PC-9 (cell line): Measurements from ENCODE around the gene BMF. TPM values are rescaled to one million over a fixed set of nuclear protein-coding genes. Genes with fewer than 3 reads are reported as not detected.
A peak's percentile ranks its signal among the peaks of the same experiment; 100 is the strongest.
"Not testable (repeated sequence)": the region's sequence is repeated elsewhere in the genome, so short reads cannot be mapped to it uniquely, and the experiment has no call there.

ENCODE experiments used
- BruUV-seq: library from RNA; stranded (reverse); fragments of 400-500 nt; replicated peaks from 2 replicates; lab custom pipeline; 2021; lab: Mats Ljungman, UMichigan
- CTCF ChIA-PET: fragments of 300-600 bp; sonication (Branson Sonifier 250); formaldehyde crosslinking; loops from one replicate; lab custom pipeline; 2022; ENCODE audit warnings: antibody characterized with exemption; lab: Charles Lee
- POLR2A ChIA-PET: fragments of 300-600 bp; sonication (Branson Sonifier 250); formaldehyde crosslinking; loops from one replicate; lab custom pipeline; 2022; ENCODE audit warnings: antibody characterized with exemption; ENCODE audit not compliant: unreplicated experiment; lab: Charles Lee
- DNase-seq, 2 experiments: peaks; one replicate each; pipeline versions ENCODE4 v3.0.0 to v3.0.0-alpha.2; 2015 to 2022; ENCODE audit warnings: mixed read lengths in 1 of 2
- H2AFZ ChIP-seq: fragments of 200-600 bp; sonication (generic); 2 replicates; pipeline ENCODE4 v1.8.1; 2017; ENCODE audit warnings: antibody characterized with exemption
- H3F3A ChIP-seq: fragments of 200-600 bp; sonication (generic); 2 replicates; pipeline ENCODE4 v1.8.1; 2017; ENCODE audit warnings: antibody characterized with exemption, mild to moderate bottlenecking, low read depth; ENCODE audit not compliant: insufficient read depth
- H3K27ac ChIP-seq: fragments of 200-600 bp; sonication (generic); 2 replicates; pipeline ENCODE4 v1.6.1; 2016; ENCODE audit warnings: mixed run types
- H3K27me3 ChIP-seq: fragments of 200-600 bp; sonication (generic); 2 replicates; pipeline ENCODE4 v1.6.1; 2016; ENCODE audit warnings: low read depth, mixed run types; ENCODE audit not compliant: insufficient read depth
- H3K36me3 ChIP-seq: fragments of 200-600 bp; sonication (generic); 2 replicates; pipeline ENCODE4 v1.6.1; 2016; ENCODE audit warnings: low read depth, mixed run types
- H3K4me1 ChIP-seq: fragments of 200-600 bp; sonication (generic); replicated peaks from 2 replicates; pipeline ENCODE4 v1.6.1; 2016; ENCODE audit warnings: mixed run types; ENCODE audit not compliant: insufficient read depth
- H3K4me2 ChIP-seq: fragments of 200-600 bp; sonication (generic); 2 replicates; pipeline ENCODE4 v1.6.1; 2017; ENCODE audit warnings: mixed run types
- H3K4me3 ChIP-seq: fragments of 200-600 bp; sonication (generic); 2 replicates; pipeline ENCODE4 v1.6.1; 2016; ENCODE audit warnings: mixed run types
- H3K79me2 ChIP-seq: fragments of 200-600 bp; sonication (generic); 2 replicates; pipeline ENCODE4 v1.6.1; 2017; ENCODE audit warnings: low read depth, mixed run types
- H3K9me2 ChIP-seq: fragments of 200-600 bp; sonication (generic); 2 replicates; pipeline ENCODE4 v1.8.1; 2017; ENCODE audit warnings: mild to moderate bottlenecking; ENCODE audit not compliant: insufficient read depth
- H3K9me3 ChIP-seq: fragments of 200-600 bp; sonication (generic); 2 replicates; pipeline ENCODE4 v1.8.1; 2016; ENCODE audit warnings: low read depth; ENCODE audit not compliant: insufficient read depth
- H4K20me1 ChIP-seq: fragments of 200-600 bp; sonication (generic); 2 replicates; pipeline ENCODE4 v1.8.1; 2017; ENCODE audit not compliant: insufficient read depth
- CTCF ChIP-seq: fragments of 200-600 bp; sonication (generic); conservative IDR thresholded peaks from 2 replicates; pipeline ENCODE4 v1.6.1; 2017; ENCODE audit warnings: mixed run types, antibody characterized with exemption, mild to moderate bottlenecking, moderate library complexity
- EZH2 ChIP-seq: fragments of 200-600 bp; sonication (generic); IDR thresholded peaks from 2 replicates; pipeline ENCODE4 v1.8.0; 2017; ENCODE audit warnings: antibody characterized with exemption, low read depth
- intact Hi-C: fragments of 100-400 bp; cut with micrococcal nuclease; formaldehyde crosslinking; loops from one replicate; pipeline ENCODE4 v1.10.0; 2022; ENCODE audit not compliant: unreplicated experiment
- total RNA-seq: library from RNA; stranded (reverse); gene quantifications from 2 replicates; pipeline ENCODE4 v1.2.3, GENCODE V29; 2021

Gene BMF
- total RNA-seq, 1 experiment from 2014 or later = 11.0 TPM

GRCh38 chr15:40123863-40124262 lies 15.2 kb upstream of the BMF start:
- H4K20me1 ChIP-seq, H3K4me3 ChIP-seq, BruUV-seq, H3K9me2 ChIP-seq, H3K27ac ChIP-seq, POLR2A ChIA-PET, H3K4me2 ChIP-seq, DNase-seq, H3K27me3 ChIP-seq, intact Hi-C loops, H3K79me2 ChIP-seq, H3K9me3 ChIP-seq, H3K36me3 ChIP-seq, H2AFZ ChIP-seq, H3F3A ChIP-seq: not testable (repeated sequence)
- CTCF ChIA-PET = interaction anchor here (0.6 kb wide), 1 partner anchor 93 kb away, joined by 3 read pairs; no protein-coding TSS in a partner anchor
- peaks cover 18% of the 10 kb centered on the region for H3K4me1 ChIP-seq

- DNase-seq, H3K36me3 ChIP-seq, H3K9me3 ChIP-seq, intact Hi-C loops, H3K4me2 ChIP-seq, CTCF ChIA-PET, H3F3A ChIP-seq, H3K27me3 ChIP-seq, BruUV-seq, H3K9me2 ChIP-seq, H2AFZ ChIP-seq, POLR2A ChIA-PET, H4K20me1 ChIP-seq, H3K4me3 ChIP-seq, H3K79me2 ChIP-seq, H3K27ac ChIP-seq: not testable (repeated sequence)
- peaks cover 27% of the 10 kb centered on the region for H3K4me1 ChIP-seq
Measured at GRCh38 chr15:40122989-40123388, 14.3 kb upstream of the BMF start.

GRCh38 chr15:40121911-40122638 lies 13.4 kb upstream of the BMF start:
- Histone ChIP-seq H3K4me1 (peaks cover 27% of the 10 kb centered on the region), H3F3A (no peaks in the 10 kb centered on the region), H2AFZ (no peak overlapping the region), H3K27me3 (no peaks in the 10 kb centered on the region), H3K27ac (no peak overlapping the region), H3K9me3 (no peaks in the 10 kb centered on the region), H4K20me1 (no peaks in the 10 kb centered on the region), H3K9me2 (no peaks in the 10 kb centered on the region), H3K79me2 (no peaks in the 10 kb centered on the region), H3K36me3 (no peaks in the 10 kb centered on the region), H3K4me3 (no peak overlapping the region), H3K4me2 (no peak overlapping the region)
- intact Hi-C loops = no loop called here
- no TSS peak for BruUV-seq
- TF ChIP-seq CTCF = no peak
- no peak for TF ChIP-seq EZH2
- CTCF ChIA-PET = no interaction called here
- no peak for DNase-seq
- POLR2A ChIA-PET = interaction anchor here (0.6 kb wide), 1 partner anchor 69 kb away, joined by 4 read pairs; no protein-coding TSS in a partner anchor

- Histone ChIP-seq H3K4me1 (peaks cover 21% of the 10 kb centered on the region), H3K9me3 (no peaks in the 10 kb centered on the region), H2AFZ (no peak overlapping the region), H3K4me3 (no peak overlapping the region), H3K4me2 (no peak overlapping the region), H3K79me2 (no peaks in the 10 kb centered on the region), H3K27me3 (no peaks in the 10 kb centered on the region), H3K36me3 (no peaks in the 10 kb centered on the region), H3K27ac (no peak overlapping the region), H3F3A (peaks cover 10% of the 10 kb centered on the region; the same call in 1 of the 2 replicates), H4K20me1 (no peaks in the 10 kb centered on the region), H3K9me2 (no peaks in the 10 kb centered on the region)
- DNase-seq = peak in 1 of 2 experiments; percentile 72
- CTCF ChIA-PET = no interaction called here
- POLR2A ChIA-PET = no interaction called here
- TF ChIP-seq EZH2 = no peak
- no peak for TF ChIP-seq CTCF
- intact Hi-C loops = no loop called here
- BruUV-seq = no TSS peak
Measured at GRCh38 chr15:40118473-40118872, 9.8 kb upstream of the BMF start.
